Uterus (tissue), 4 donors: Measurements from ENCODE around the gene ACSS1. TPM values are rescaled to one million over a fixed set of nuclear protein-coding genes. Genes with fewer than 3 reads are reported as not detected.

Experiments
- DNase-seq, 2 donors: peaks; one replicate each; pipeline ENCODE4 v3.0.0-alpha.2; 2019 to 2020
- H3K27ac ChIP-seq, 2 donors: fragments of 200-600 bp; sonication (generic); 1 replicate in 1 of 2; 2 replicates in 1 of 2; pipeline ENCODE4 v1.5.1; 2016 to 2018
- H3K27me3 ChIP-seq, 2 donors: fragments of 200-600 bp; sonication (generic); one replicate each; pipeline ENCODE4 v1.5.1; 2018 to 2019; ENCODE audit warnings: control low read depth in 1 of 2
- H3K36me3 ChIP-seq, 2 donors: fragments of 200-600 bp; sonication (generic); one replicate each; pipeline ENCODE4 v1.5.1; 2019; ENCODE audit warnings: control low read depth in 1 of 2
- H3K4me1 ChIP-seq, 2 donors: fragments of 200-600 bp; sonication (generic); one replicate each; pipeline ENCODE4 v1.5.1; 2018 to 2019; ENCODE audit warnings: control low read depth in 1 of 2
- H3K4me3 ChIP-seq, 2 donors: fragments of 200-600 bp; sonication (generic); 1 replicate in 1 of 2; 2 replicates in 1 of 2; pipeline ENCODE4 v1.5.1; 2018 to 2019; ENCODE audit warnings: mild to moderate bottlenecking in 1 of 2
- H3K9me3 ChIP-seq, 2 donors: fragments of 200-600 bp; sonication (generic); one replicate each; pipeline ENCODE4 v1.5.1; 2019; ENCODE audit warnings: control low read depth in 1 of 2
- POLR2A ChIP-seq, 2 donors: fragments of 450-650 bp; IDR thresholded peaks; one replicate each; pipeline ENCODE4 v1.6.1; 2016; ENCODE audit warnings: antibody characterized with exemption in 2 of 2, mild to moderate bottlenecking in 1 of 2, moderate library complexity in 1 of 2
- intact Hi-C: fragments of 100-400 bp; cut with DNase I; formaldehyde crosslinking; loops from one replicate; pipeline ENCODE4 v1.15.1; 2023; ENCODE audit warnings: low total_unique reads
- total RNA-seq, 4 donors: library from RNA; depleted of rRNA in 3 of 4; stranded (reverse); fragments of >200 nt in 3 of 4; gene quantifications; one replicate each; pipeline versions ENCODE4 v1.1.0 to v1.2.4, GENCODE V29; 2014 to 2023
- TF ChIP-seq, protein P1 (sequence below), 4 experiments: fragments of 200-600 bp in 2 of 4; fragments of 450-650 bp in 2 of 4; sonication (generic) in 2 of 4; IDR thresholded peaks; one replicate each; pipeline ENCODE4 v1.5.1; 2016 to 2019; ENCODE audit warnings: antibody characterized with exemption in 4 of 4, mild to moderate bottlenecking in 2 of 4, moderate library complexity in 1 of 4
- donor health status: DM: yes; HTN: yes; CAD: no.

Gene ACSS1
- total RNA-seq, 4 donors from 2014 or later, result 11.8 to 35.1 (median 23.1) TPM

DNA sequence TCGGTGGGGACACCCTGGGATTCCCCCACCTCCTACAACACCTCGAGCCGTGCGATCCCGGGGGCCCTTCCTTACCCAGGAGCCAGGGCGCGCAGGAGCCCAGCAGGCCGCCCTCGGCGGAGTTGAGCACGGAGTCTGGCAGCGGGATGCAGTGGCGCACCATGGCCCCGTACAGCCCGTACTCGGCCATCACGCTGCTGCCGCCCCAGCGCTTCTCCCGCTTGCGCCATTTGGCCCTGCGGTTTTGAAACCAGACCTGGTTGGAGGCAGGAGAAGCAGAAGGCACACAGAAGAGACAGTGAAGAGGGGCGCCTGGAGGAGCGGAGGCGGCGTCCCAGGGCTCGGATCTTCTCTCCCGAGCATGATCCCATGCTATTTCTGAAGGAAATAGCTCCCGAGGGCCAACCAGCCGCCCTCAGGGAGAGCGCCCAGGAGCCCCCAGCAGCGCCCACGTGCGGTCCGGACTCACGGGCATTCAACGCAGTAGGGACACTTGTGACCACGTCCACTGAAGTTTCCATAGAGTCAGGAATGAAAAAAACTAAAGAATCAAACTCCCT, 19.8 kb upstream of the ACSS1 start:
- no peaks in the 10 kb centered on the region for H3K9me3 ChIP-seq
- DNase-seq, result no peak
- peak overlapping the region; percentile 10 to 30 for H3K4me3 ChIP-seq
- H3K27ac ChIP-seq, result peak overlapping the region in 1 of 2 donors; percentile 21
- no peak for TF ChIP-seq POLR2A (IDR thresholded peaks at IDR 0.05)
- TF ChIP-seq, protein P1, sequence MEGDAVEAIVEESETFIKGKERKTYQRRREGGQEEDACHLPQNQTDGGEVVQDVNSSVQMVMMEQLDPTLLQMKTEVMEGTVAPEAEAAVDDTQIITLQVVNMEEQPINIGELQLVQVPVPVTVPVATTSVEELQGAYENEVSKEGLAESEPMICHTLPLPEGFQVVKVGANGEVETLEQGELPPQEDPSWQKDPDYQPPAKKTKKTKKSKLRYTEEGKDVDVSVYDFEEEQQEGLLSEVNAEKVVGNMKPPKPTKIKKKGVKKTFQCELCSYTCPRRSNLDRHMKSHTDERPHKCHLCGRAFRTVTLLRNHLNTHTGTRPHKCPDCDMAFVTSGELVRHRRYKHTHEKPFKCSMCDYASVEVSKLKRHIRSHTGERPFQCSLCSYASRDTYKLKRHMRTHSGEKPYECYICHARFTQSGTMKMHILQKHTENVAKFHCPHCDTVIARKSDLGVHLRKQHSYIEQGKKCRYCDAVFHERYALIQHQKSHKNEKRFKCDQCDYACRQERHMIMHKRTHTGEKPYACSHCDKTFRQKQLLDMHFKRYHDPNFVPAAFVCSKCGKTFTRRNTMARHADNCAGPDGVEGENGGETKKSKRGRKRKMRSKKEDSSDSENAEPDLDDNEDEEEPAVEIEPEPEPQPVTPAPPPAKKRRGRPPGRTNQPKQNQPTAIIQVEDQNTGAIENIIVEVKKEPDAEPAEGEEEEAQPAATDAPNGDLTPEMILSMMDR (IDR thresholded peaks at IDR 0.05), result no peak
- H3K4me1 ChIP-seq, result peaks cover 0 to 7% of the 10 kb centered on the region in 2 donors
- no peaks in the 10 kb centered on the region for H3K36me3 ChIP-seq
- intact Hi-C loops, result loop anchor here (5.0 kb wide), 1 partner anchor 320 kb away; no protein-coding TSS in a partner anchor
- H3K27me3 ChIP-seq, result peaks cover 13 to 26% of the 10 kb centered on the region in 2 donors

DNA sequence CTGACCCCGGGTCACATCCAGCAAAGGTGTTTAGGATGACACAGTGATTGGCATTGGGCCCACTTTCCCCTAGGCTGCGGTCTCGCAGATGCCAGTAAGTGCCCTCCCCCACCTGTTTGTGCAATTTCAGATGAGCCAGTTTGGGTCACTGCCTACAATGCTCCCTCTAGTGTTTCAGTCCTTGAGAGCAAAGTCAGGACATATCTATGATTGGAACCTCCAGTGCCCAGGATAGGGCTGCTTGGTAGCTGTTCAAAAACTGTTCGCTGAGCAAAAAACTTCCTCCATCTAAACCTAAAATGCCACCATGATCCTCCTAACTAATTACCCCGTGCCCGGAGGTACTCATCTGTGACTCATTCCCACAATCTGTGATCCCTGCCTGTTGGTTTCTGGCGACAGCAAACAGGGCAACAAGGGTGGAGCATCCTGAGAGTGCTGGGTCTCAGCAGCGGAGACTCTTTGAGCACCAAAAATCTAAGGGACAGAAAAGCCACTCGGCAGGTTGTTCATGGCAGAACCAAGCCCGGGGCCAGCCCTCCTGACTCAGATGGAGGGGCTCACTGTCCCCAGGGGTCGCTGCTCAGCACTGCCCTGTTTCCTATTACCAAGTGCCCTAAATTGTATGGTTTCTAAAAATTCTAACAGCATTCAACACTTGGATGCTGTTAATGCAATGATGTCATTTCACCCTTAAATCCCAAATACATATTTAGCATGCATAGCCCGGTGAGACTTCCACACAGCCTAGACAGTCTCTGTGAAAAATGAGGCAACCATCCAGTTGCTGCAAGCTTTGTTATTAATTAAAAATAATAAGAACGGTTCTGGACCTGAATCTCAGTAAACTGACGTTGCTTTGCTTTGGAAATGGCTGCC, 19.0 kb upstream of the ACSS1 start:
- intact Hi-C loops, result loop anchor here (5.0 kb wide), 1 partner anchor 320 kb away; no protein-coding TSS in a partner anchor
- Histone ChIP-seq H3K36me3 (no peaks in the 10 kb centered on the region), H3K27me3 (peaks cover 11 to 19% of the 10 kb centered on the region in 2 donors), H3K27ac (no peak overlapping the region), H3K9me3 (no peaks in the 10 kb centered on the region), H3K4me3 (peak overlapping the region in 1 of 2 donors; percentile 30), H3K4me1 (peaks cover 0 to 7% of the 10 kb centered on the region in 2 donors)
- DNase-seq, result peak in 1 of 2 donors; percentile 41
- TF ChIP-seq, protein P1 (IDR thresholded peaks at IDR 0.05), result peak in 2 of 4 experiments; percentile 11 to 19
- TF ChIP-seq POLR2A (IDR thresholded peaks at IDR 0.05), result no peak

DNA sequence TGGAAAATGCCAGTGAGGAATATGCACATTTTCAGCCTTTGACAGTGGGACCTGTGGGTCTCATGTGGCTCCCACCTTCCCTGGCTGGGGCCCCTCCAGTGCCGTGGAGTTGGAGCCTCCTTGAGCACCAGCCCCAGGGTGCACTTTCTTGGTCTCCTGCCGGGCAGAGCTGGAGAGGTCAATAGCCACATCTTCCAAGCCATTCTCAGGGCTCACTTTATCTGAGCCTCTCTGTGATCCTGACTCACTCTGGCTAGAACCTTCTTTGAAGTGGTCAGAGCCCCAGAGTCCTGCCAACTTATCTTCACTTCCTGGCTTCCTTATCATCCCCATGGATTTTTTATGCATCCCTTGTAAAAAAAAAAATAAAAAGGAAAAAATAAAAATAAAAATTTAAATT, 18.3 kb upstream of the ACSS1 start:
- Histone ChIP-seq H3K4me1 (peaks cover 0 to 7% of the 10 kb centered on the region in 2 donors), H3K9me3 (no peaks in the 10 kb centered on the region), H3K27ac (no peak overlapping the region), H3K4me3 (no peak overlapping the region), H3K27me3 (peaks cover 4 to 14% of the 10 kb centered on the region in 2 donors), H3K36me3 (no peaks in the 10 kb centered on the region)
- intact Hi-C loops, result loop anchor here (5.0 kb wide), 1 partner anchor 321 kb away; no protein-coding TSS in a partner anchor
- DNase-seq, result no peak
- TF ChIP-seq POLR2A (IDR thresholded peaks at IDR 0.05), result no peak
- TF ChIP-seq, protein P1 (IDR thresholded peaks at IDR 0.05), result no peak

DNA sequence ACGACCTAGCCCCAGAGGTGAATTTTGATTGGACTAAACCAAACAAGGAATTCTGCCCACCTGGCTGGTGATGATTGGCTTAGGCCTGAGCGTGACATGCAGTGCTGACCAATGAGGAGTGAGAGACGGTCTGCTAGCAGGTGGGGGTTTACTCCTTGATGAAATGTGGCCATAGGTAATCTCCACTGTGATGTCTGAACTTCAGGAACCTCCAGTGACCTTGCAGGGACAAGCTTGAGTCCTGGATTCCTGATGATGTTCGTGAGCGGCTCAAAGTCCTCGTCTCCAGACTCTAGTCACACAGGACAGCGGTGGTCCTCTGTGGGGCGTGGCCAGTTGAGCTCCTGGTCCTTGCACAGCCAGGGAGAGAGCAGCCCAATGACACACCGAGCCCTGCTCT, 15.6 kb upstream of the ACSS1 start:
- Histone ChIP-seq H3K27ac (no peak overlapping the region), H3K27me3 (no peaks in the 10 kb centered on the region), H3K4me1 (peaks cover 0 to 7% of the 10 kb centered on the region in 2 donors), H3K36me3 (no peaks in the 10 kb centered on the region), H3K9me3 (no peaks in the 10 kb centered on the region), H3K4me3 (no peak overlapping the region)
- intact Hi-C loops, result no loop called here
- TF ChIP-seq, protein P1 (IDR thresholded peaks at IDR 0.05), result no peak
- TF ChIP-seq POLR2A (IDR thresholded peaks at IDR 0.05), result no peak
- no peak for DNase-seq
